ENCODE results near the gene TMA7B.

DNA sequence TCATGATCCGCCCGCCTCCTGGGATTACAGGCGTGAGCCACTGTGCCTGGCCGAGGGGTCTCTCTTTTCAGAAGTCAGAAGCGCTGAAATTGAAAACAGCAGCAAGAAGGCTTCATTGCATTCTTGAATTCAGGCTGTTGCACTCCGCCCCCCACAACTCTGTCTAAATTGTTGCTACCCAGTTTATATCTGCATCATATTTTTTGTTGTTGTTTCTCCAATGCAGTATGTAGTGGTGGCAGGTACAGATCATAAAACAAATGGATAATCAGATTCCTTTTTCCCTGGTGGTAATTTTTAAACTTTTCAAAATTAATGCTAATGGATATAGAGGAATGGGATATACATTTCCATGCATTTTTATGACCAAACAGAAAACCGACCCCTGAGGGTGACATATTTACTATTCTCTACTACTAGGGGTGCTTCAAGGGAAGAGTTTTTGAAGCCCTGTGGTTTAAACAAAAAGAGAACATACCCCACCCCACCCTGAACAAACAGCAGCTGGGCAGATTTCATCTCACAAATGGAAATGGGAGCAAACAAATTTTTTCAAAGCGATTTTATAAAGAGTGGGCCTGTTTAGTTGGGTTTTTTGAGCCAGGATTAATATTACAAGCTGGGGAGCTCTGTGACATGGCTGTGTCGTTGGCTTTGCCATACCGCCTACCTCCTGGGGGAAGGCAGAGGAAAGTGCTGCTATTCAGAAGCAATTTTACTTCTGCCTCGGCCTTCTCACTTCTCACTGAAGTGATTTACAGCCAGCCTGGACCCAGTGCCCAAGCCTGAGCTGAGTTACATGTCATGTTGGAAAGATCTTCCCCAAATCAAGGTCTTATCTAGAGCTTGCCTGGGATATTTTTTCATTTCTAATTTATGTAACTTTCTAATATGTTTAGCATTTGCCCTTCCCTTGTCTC lies 16.0 kb upstream of the TMA7B start:
- no peak for TF ChIP-seq POLR2A (IDR thresholded peaks at IDR 0.05)
- TF ChIP-seq POLR2AphosphoS5 (IDR thresholded peaks at IDR 0.05), result no peak
- TF ChIP-seq, protein P1, sequence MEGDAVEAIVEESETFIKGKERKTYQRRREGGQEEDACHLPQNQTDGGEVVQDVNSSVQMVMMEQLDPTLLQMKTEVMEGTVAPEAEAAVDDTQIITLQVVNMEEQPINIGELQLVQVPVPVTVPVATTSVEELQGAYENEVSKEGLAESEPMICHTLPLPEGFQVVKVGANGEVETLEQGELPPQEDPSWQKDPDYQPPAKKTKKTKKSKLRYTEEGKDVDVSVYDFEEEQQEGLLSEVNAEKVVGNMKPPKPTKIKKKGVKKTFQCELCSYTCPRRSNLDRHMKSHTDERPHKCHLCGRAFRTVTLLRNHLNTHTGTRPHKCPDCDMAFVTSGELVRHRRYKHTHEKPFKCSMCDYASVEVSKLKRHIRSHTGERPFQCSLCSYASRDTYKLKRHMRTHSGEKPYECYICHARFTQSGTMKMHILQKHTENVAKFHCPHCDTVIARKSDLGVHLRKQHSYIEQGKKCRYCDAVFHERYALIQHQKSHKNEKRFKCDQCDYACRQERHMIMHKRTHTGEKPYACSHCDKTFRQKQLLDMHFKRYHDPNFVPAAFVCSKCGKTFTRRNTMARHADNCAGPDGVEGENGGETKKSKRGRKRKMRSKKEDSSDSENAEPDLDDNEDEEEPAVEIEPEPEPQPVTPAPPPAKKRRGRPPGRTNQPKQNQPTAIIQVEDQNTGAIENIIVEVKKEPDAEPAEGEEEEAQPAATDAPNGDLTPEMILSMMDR (IDR thresholded peaks at IDR 0.05), result no peak
